NCI-H1930 (cell line): ENCODE data around the gene CD274.

Experiments used
- DNase-seq, 2 experiments: peaks; one replicate each; lab custom pipeline; 2025; lab: John Stamatoyannopoulos, UW

The CD274 gene

DNA sequence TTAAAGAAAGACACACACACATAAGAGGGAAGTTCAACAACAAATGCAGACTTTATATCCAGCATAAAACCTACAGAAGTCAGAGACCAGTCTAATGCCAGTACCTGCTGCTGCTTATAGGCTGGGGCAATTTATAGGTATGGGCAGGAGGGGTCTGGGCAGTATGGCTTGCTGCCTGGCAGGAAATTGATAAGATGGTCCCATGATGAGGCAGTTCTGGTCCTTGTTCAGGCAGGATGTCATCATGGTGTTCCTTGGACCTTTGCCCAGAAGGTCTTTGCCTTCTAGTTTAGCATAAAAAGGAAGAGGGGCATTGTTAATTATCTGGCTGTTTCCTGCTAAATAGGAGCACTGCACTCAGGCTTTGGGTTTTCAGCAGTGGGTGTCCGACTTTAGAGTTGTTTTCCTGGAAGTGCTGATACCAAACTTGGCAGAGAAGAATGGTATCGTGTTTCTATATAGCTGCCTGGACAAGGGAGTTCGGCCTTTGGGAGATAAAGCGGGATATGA, 49.6 kb downstream of the CD274 start:
- DNase-seq: no peak

DNA sequence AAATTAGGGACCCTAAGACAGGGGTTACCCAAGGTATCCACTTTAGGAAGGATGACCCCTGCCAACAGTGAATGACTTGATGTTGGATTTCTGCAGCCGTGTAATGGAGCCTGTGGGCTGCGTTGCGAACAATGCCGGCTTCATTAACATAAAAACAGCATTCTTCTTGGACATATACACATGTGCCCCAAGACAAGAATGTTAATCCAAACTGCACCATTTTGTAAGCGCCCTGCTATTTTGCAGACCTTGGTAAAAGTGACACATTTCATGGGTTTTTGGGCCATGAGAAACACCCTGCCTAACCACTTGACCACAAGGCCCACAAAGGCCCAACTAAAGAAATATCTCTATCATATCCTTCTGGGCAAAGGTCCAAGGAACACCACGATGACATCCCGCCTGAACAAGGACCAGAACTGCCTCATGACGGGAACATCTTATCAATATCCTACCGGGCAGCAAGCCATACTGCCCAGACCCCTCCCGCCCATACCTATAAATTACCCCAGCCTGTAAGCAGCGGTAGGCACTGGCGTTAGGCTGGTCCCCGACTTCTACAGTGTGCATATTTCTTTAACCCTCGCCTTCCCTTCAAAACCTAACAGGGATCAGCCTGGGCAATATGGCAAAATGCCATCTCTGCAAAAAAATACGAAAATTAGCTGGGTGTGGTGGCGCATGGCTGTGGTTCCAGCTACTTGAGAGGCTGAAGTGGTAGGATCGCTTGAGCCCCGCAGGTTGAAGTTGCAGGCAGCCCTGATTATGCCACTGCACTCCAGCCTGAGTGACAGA, 50.3 kb downstream of the CD274 start:
- DNase-seq: no peak

DNA sequence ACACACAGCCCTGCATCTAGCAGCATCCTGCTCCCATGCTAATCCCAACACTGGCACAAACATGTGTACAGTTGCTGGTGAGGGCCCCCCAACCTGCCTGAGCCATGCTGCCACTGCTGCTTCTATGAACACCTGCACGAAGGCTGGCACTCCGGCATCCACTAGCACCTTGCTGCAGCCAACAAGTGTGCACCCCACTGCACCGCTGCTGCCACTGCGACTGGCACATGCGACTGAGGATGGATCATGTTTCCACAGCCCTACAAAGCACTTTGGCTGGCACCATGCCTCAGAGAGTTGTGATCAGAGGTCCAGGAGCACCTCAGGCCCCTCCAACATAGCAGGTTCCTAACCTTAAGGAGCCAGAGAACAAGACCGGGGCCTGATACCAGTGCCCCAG, 52.2 kb downstream of the CD274 start:
- DNase-seq: no peak

DNA sequence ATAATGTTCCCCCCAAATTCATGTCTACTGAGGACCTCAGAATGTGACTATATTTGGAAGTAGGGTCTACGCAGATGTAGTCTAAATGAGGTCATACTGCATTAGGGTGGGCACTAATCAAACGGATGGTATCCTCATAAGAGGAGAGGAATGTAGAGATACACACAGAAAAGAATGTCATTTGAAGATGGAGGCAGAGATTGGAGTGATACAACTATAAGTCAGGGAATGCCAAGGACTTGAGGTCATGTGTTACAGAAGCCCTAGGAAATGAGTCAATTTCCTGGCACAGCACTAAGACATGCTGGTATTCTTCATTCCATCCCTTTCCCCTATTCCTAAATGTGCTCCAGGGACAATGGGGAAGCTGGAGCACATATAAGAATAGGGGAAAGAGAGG, 59.2 kb downstream of the CD274 start:
- DNase-seq: no peak

DNA sequence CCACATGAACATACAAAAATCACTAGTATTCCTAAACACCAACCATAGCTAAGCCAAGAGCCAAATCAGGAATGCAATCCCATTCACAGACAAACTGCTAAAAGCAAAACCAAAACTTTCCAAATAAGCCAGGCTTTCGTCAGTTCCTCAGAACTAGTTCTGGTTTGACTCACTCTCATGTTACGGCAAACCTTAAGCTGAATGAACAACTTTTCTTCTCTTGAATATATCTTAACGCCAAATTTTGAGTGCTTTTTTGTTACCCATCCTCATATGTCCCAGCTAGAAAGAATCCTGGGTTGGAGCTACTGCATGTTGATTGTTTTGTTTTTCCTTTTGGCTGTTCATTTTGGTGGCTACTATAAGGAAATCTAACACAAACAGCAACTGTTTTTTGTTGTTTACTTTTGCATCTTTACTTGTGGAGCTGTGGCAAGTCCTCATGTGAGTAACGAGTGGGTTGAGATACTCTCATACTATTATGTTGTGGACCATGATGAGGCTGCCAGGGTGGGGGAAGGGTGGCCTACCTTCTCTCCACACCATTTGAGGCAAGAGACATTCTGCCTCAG, 60.1 kb downstream of the CD274 start, which contains the start of gene PDCD1LG2:
Gene PDCD1LG2, plus strand, starts transcription at position 172 of the 572 bp plus-strand sequence. CDS start 12,016 bp downstream, outside the sequence.
- DNase-seq: no peak

DNA sequence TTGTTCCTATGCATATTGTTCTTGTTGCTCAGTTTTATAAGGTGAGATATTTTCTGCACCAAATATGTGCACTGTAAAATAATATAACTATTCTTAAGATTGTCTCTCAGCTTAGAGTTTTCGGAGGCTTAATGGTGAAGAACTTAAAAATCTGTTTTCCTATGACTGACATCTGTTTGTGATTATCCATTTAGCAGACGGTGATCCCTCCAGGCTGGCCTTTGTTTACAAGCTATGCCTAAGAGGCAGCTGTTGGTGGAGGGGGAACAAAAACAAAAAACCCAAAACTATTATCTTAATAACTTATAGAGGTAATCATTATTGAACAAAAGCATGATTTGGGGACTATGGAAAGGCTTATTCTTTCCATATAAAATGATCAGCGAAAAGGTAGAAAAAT, 60.6 kb downstream of the CD274 start:
- DNase-seq: no peak

DNA sequence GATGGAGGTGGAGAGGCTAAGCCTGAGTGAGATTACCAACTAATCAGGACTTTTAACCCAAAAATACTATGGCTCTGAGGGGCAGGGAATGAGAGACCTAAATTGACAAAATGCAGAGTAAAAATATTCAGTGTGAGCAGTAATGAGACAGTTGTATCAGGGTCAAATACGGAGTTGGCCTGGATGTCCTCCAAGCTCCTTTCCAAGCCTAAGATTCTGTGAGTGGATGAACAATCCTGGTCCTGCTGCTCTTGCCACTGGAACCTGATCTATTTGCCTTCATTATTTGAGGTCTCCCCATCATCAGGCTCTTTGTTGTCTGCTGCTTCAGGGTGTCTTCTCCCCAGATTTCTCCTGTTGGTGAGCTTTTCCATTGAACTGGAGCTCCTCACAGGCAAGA, 61.1 kb downstream of the CD274 start:
- no peak for DNase-seq

DNA sequence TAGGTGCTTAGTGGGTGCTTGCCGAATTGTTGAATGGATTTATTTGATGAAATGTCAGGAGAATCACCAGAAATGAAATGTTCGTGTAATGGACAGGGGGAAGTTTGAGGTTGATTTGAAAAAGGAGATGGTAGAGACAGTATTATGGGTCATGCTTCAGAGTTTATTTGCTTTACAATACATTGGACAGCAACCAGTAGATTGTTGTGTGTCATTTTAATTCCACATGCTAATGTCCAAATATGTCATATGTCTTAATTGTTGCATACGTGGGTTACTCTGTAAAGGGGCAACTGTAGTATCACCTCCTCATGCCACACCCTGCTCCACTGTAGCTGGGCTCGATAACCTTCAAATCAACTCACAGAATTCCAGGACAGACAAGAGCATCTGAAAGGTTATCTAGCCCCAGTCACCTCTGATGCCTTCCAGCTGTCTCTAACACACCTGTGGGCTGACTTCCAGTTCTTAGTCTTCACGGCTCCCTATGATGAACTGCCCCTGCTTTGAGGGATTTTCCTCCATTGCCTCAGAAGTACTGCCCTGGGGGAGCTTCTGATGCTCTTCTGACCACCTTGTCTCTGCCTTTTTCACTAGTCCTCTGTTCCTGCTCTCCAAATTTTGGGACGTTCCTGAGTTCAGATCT, 61.7 kb downstream of the CD274 start:
- no peak for DNase-seq

DNA sequence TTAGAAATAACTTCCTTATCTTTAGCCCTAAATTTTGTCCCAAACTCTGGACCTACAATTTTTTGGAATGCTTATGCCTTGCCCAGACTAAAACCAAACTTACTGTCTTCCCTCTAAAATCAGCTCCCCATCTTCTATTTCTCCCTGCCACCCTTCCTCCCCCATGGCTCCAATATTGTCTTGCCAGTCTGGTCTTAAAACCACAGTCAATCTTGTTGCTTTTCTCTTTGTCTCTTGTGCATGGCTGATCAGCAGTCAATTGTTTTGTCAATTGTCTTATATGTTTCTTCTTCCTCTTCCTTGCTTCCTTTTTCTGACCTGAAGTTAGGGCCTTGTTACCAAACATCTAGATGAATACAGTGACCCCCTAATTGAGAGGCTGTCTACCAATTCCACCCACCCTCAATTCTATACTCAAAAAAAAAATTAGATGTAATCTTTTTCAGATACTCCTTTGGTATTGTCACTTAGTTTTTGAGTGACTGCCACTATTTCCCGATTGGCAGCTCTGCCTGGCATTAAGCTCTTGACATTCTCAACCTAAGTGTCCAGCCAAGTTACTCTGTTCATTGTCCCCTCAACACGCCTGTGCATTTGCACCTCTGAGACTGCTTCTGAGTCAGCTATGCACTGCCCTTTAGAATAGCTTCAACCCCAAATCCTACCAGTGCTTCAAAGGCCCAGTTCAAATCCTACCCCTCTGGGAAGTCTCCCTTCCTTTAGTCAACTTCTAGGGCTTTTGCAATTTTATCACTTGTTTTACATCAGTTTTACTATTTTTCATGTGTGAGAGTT, 62.5 kb downstream of the CD274 start:
- no peak for DNase-seq

DNA sequence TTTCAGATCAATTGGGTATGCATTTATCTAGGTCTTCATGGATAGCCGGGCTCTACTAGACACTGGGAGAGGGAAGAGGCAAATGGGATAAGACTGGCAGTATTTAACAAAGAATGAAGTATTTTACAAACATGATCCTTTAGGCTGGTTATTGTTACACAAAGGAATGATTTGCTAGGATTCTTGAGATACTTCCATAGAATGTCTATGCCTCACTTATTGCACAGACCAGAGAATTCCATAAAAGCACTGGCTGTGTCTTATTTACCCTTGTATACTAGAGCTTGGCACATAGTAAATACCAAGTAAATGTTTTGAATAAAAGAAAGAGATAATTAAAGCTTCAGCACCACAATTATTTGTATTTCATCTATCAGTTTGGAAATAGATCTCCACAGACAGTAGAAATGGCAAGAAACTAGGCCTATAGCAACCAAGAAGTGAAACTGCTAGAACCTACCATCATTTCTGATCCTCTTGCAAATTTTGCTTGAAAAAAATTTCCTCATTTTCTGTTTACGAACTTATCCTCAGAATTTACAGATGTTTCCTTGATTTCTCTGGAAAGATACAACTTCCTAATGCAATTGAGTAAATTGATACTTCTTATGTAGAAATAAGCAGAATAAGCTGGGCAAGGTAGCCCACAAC, 63.7 kb downstream of the CD274 start:
- no peak for DNase-seq

DNA sequence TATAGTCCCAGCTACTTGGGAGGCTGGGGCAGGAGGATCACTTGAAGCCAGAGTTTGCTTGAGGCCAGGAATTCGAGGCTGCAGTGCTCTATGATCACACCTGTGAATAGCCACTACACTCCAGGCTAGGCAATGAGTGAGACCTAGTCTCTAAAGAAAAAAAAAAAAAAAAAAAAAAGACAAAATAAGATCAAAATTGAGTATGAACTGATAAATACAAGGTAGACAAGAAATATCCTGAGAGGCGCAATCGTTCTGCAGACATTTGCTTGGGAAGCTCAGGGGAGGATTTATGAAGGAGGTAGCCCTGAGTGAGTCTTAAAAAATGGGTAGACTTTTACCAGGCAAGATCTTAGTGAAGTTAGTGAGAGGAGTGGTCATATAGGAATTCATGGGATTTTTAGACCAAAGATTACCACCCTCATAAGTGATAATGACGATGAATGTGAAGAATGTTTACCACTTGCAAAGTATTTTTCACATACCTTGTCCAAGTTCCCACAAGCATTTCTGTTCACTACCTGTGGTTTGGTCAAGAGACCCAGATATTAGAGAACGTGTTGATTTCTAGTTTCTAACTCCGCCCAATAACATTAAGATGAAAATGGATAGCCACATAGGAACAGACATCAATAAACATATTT, 64.4 kb downstream of the CD274 start:
- DNase-seq: no peak

DNA sequence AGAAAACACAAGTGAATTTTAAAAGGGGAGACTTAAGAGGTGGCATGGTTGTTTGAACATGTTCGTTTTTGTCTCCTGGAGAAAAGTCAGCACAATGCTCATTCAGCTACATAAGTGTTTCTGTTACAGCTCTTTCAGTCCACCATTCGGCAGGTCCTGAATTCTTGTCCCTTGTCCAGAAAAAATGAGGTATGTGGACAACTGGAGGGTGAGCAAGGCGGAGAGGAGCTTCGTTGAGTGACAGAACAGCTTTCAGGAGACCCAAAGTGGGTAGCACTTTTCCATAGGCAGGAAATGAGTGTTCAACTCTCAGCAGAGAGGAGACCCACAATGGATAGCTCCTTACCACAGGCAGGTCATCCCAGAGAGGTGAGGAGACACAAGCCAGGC, 64.9 kb downstream of the CD274 start:
- DNase-seq: no peak

DNA sequence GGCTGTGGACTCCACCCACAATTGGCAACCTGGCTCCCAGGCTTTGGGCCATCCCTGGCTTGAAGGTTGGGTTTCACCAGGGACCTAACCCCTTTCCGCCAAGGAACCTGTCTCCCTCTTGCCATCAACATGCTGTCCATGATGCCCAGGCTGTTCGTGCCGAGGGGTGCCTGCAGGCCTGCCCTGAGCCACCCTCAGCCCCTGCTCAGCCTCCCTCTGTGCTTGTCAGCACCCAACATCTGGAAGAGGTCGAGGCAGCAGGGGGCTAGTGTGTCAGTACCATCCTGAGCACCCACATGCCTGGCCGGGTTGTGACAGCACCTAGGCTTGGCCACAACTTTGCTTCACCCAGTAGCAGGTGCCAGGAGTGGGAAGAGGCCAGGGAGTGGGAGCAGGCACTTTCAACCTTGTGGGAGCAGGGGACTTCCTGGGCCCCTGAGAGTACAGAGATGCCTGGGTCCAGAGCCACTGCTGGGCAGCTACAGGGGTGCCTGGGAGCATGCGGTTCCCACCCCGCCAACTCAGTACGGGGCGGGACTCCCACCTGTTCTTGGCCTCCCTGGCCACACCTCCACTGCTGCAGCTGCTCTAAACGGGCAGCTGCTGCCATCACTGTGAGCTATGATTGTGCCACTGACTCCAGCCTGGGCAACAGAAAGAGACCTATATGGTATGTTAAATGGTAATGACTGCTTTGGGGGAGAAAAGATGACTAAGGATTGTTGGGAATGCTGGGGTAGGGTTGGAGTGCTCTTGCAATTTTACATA, 66.3 kb downstream of the CD274 start:
- DNase-seq: no peak

DNA sequence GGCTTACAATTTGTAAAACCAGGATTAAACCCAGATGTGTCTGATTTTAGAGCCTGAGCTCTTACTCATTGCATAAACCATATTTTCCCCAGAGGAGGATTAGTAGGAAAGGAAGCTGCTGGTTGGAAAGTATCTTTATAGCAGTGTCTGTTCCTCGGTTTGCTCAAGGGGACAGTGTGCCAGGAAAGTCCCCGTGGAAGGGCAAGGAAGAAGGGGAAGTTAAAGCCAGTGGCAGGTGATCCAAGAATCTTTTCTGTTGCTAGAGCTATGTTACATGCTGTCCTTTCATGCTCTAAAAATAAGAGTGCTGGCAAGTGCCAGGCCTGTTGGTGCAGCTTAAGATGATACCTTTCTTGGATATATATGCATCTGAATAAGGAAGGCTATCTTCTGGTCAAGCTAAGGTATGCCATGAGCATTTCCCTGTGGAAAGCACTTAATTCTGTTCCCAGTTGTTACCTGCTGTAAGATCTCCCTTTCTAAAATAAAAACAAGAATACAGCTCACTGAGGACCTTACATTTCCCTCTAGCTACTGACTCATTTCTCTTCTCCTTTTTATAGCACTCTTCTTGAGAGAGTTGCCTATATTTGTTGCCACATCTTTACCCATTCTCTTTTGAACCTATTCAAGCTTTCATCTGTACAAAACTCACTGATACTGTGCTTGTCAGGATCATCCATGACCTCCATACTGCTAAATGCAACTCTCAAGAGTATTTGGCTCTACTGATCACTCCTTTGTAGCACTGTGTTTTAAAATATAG, 68.0 kb downstream of the CD274 start:
- DNase-seq: no peak

DNA sequence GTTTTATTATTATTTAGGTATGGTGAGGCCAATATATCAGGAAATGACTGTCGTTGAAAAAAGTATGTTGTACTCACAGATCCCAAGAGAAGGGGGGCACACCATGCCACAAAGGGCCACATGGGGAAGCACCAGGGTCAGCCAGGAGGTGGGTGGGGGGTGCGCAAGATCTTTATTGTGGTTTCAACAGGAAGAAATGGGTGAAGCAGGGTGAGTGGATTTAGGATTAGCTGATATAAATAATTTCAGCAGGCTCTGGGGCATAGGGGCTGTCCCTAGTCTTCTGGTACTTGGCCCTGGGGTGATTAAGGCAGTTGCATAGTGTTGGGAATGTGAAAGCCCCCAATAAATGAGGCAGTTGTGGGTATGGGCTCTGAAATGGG, 68.6 kb downstream of the CD274 start:
- DNase-seq: no peak
